Keratinocyte (primary cell): ENCODE measurements around the gene HSPBP1. TPM values are rescaled to one million over a fixed set of nuclear protein-coding genes. Genes with fewer than 3 reads are reported as not detected.

ENCODE experiments used
- DNase-seq: peaks from one replicate; pipeline ENCODE4 v3.0.0-alpha.2; 2011; ENCODE audit warnings: low read depth, missing footprints, low spot score
- FAIRE-seq: peaks from 2 replicates; lab custom pipeline; 2011; peaks lifted over from hg19 to GRCh38; lab: Jason Lieb, UNC
- H2AFZ ChIP-seq: 2 replicates; pipeline ENCODE4 v1.6.0; 2012; ENCODE audit warnings: low read length, control low read depth, inconsistent platforms; ENCODE audit not compliant: control insufficient read depth
- H3K27ac ChIP-seq: 2 replicates; pipeline ENCODE4 v1.5.1; 2011; ENCODE audit warnings: low read length; ENCODE audit not compliant: control insufficient read depth, insufficient read depth
- H3K27me3 ChIP-seq: 3 replicates; pipeline ENCODE4 v1.6.0; 2011; ENCODE audit warnings: low read length; ENCODE audit not compliant: control insufficient read depth, insufficient read depth; ENCODE audit errors: extremely low read depth
- H3K36me3 ChIP-seq, 2 experiments: 2 replicates in 1 of 2; 3 replicates in 1 of 2; pipeline ENCODE4 v1.5.1; 2011; ENCODE audit warnings: low read length in 2 of 2, mild to moderate bottlenecking in 1 of 2; ENCODE audit not compliant: control insufficient read depth in 2 of 2, insufficient read depth in 2 of 2; ENCODE audit errors: extremely low read depth in 1 of 2
- H3K4me1 ChIP-seq: 3 replicates; pipeline ENCODE4 v1.5.1; 2011; ENCODE audit warnings: low read length; ENCODE audit not compliant: control insufficient read depth, insufficient read depth; ENCODE audit errors: extremely low read depth
- H3K4me2 ChIP-seq: 3 replicates; pipeline ENCODE4 v1.6.0; 2011; ENCODE audit warnings: low read depth, low read length; ENCODE audit not compliant: control insufficient read depth, insufficient read depth; ENCODE audit errors: extremely low read depth
- H3K4me3 ChIP-seq, 3 experiments: fragments of 200-600 bp in 1 of 3; sonication (generic) in 1 of 3; 2 replicates in 2 of 3; 3 replicates in 1 of 3; pipeline ENCODE4 v1.5.1; 2011 to 2016; ENCODE audit warnings: low read length in 3 of 3, mild to moderate bottlenecking in 3 of 3, control low read depth in 2 of 3, inconsistent platforms in 1 of 3, low read depth in 1 of 3, mixed read lengths in 1 of 3, mixed run types in 1 of 3, moderate library complexity in 1 of 3; ENCODE audit not compliant: control insufficient read depth in 2 of 3, insufficient read depth in 2 of 3; ENCODE audit errors: extremely low read depth in 1 of 3
- H3K79me2 ChIP-seq: 2 replicates; pipeline ENCODE4 v1.6.0; 2012; ENCODE audit warnings: low read length; ENCODE audit not compliant: control insufficient read depth, insufficient read depth
- H3K9ac ChIP-seq: 3 replicates; pipeline ENCODE4 v1.6.0; 2011; ENCODE audit warnings: low read length; ENCODE audit not compliant: control insufficient read depth, insufficient read depth; ENCODE audit errors: extremely low read depth
- H3K9me1 ChIP-seq: 3 replicates; pipeline ENCODE4 v1.6.0; 2011; ENCODE audit warnings: low read length; ENCODE audit not compliant: control insufficient read depth, insufficient read depth; ENCODE audit errors: extremely low read depth
- H3K9me3 ChIP-seq: 2 replicates; pipeline ENCODE4 v1.5.1; 2012; ENCODE audit warnings: low read depth, low read length; ENCODE audit not compliant: control insufficient read depth
- H4K20me1 ChIP-seq: 3 replicates; pipeline ENCODE4 v1.6.0; 2011; ENCODE audit warnings: low read length; ENCODE audit not compliant: control insufficient read depth, insufficient read depth; ENCODE audit errors: extremely low read depth
- EZH2 ChIP-seq: IDR thresholded peaks from one replicate; pipeline ENCODE4 v1.6.1; 2012; ENCODE audit warnings: inconsistent platforms, mild to moderate bottlenecking, low read length, moderate library complexity
- dilution Hi-C: fragments of 300-500 bp; cut with MboI; formaldehyde crosslinking; loops from one replicate; pipeline ENCODE4 v1.7.0; 2020; ENCODE audit warnings: low sequenced_read_pairs; ENCODE audit not compliant: extremely low pct_ligation_motif_present
- polyA plus RNA-seq, 5 experiments: library from polyadenylated mRNA; depleted of rRNA in 3 of 5; stranded (reverse) in 3 of 5; stranded (forward) in 1 of 5; unstranded in 1 of 5; fragments of >200 nt; gene quantifications; 1 replicate in 1 of 5; 2 replicates in 3 of 5; 3 replicates in 1 of 5; pipeline versions ENCODE4 v1.2.1 to v1.2.3, GENCODE V29; 2011 to 2012; ENCODE audit warnings: missing spikeins in 2 of 5, low read depth in 1 of 5, low replicate concordance in 1 of 5
- TF ChIP-seq, protein P1 (sequence below), 3 experiments: IDR thresholded peaks in 1 of 3; conservative IDR thresholded peaks in 1 of 3; optimal IDR thresholded peaks in 1 of 3; 2 replicates in 2 of 3; 3 replicates in 1 of 3; pipeline versions ENCODE3 to v1.5.1; 2011; ENCODE audit warnings: low read length in 3 of 3, mild to moderate bottlenecking in 3 of 3, moderate library complexity in 2 of 3, control low read depth in 1 of 3, inconsistent platforms in 1 of 3; ENCODE audit not compliant: insufficient read depth in 2 of 3; ENCODE audit errors: extremely low read depth in 1 of 3

The HSPBP1 gene
- polyA plus RNA-seq, 1 donor (not counting 4 experiments of a cell fraction or from before 2014, with no cell fraction given), result 20.2 TPM

DNA sequence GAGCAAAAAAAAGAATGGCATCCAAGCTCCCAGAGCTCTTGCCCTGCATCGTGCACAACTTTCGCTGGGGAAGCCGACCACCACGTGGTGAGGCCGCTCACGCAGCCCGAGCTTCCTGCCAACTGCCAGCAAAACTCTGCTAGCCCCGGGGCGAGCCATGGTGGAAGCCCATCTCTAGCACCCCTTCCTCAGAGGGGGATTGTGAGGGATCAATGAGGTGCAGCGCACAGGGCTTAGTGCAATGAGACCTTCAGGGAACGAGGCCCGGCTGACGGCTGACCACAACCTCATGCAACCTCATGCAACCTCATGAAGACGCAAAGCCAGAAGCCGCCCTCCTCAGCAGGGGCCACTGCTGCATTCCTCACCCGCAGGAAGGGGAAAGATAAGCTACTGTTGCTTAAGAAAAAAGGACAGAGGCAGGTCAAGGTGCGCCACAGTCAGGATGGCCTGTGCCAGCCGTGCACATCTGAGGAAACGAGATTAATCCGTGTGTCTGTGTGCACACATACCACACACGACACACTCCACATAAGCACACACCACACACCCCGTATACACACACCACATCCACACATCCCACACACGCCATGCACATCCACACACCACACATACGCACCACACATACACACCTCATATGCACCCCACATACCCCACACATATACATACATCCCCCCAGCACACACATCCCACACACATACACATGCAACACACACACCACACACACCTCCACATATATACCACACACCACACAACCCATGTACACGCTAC is 9.6 kb downstream of the HSPBP1 start:
- no peak overlapping the region for H3K4me3 ChIP-seq
- H2AFZ ChIP-seq, result no peak overlapping the region
- H3K4me1 ChIP-seq, result no peaks in the 10 kb centered on the region
- dilution Hi-C loops, result no loop called here
- H3K4me2 ChIP-seq, result no peak overlapping the region
- H3K9ac ChIP-seq, result no peak overlapping the region
- no peak for DNase-seq
- peaks cover 3% of the 10 kb centered on the region for H3K79me2 ChIP-seq
- no peak for TF ChIP-seq EZH2
- TF ChIP-seq, protein P1, sequence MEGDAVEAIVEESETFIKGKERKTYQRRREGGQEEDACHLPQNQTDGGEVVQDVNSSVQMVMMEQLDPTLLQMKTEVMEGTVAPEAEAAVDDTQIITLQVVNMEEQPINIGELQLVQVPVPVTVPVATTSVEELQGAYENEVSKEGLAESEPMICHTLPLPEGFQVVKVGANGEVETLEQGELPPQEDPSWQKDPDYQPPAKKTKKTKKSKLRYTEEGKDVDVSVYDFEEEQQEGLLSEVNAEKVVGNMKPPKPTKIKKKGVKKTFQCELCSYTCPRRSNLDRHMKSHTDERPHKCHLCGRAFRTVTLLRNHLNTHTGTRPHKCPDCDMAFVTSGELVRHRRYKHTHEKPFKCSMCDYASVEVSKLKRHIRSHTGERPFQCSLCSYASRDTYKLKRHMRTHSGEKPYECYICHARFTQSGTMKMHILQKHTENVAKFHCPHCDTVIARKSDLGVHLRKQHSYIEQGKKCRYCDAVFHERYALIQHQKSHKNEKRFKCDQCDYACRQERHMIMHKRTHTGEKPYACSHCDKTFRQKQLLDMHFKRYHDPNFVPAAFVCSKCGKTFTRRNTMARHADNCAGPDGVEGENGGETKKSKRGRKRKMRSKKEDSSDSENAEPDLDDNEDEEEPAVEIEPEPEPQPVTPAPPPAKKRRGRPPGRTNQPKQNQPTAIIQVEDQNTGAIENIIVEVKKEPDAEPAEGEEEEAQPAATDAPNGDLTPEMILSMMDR (optimal IDR thresholded peaks at IDR 0.05 in 1 of 3, IDR thresholded peaks at IDR 0.05 in 1 of 3, conservative IDR thresholded peaks at IDR 0.05 in 1 of 3; ENCODE audit: extremely low read depth in 1 of 3, insufficient read depth in 2 of 3, low read length in 3 of 3), result no peak
- no peaks in the 10 kb centered on the region for H3K27me3 ChIP-seq
- peak; percentile 29 for FAIRE-seq
- no peaks in the 10 kb centered on the region for H4K20me1 ChIP-seq
- H3K27ac ChIP-seq, result no peak overlapping the region
- H3K9me3 ChIP-seq, result no peaks in the 10 kb centered on the region
- no peaks in the 10 kb centered on the region for H3K9me1 ChIP-seq
- peaks cover 8 to 15% of the 10 kb centered on the region in 2 experiments for H3K36me3 ChIP-seq

DNA sequence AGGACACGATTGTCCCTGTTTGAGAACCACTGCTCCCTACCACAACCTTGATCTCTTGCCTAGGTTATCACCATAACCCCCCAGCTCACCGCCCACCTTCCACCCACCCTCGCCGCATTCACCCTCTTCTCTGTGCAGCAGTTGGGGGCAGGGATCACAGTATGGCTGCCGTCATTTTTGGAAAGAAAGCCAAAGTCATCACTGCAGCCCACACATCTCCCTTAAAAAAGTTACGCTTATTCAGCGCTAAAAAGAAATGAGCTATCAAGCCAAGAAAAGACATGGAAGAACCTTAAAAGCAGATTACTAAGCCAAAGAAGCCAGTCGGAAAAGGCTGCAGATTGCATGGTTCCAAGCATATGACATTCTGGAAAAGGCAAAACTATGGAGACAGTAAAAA is 10.6 kb downstream of the HSPBP1 start:
- no peaks in the 10 kb centered on the region for H3K9me3 ChIP-seq
- peaks cover 3% of the 10 kb centered on the region for H3K79me2 ChIP-seq
- H3K9ac ChIP-seq, result no peak overlapping the region
- no peak for TF ChIP-seq EZH2
- TF ChIP-seq, protein P1 (optimal IDR thresholded peaks at IDR 0.05 in 1 of 3, IDR thresholded peaks at IDR 0.05 in 1 of 3, conservative IDR thresholded peaks at IDR 0.05 in 1 of 3; ENCODE audit: extremely low read depth in 1 of 3, insufficient read depth in 2 of 3, low read length in 3 of 3), result no peak
- H2AFZ ChIP-seq, result no peak overlapping the region
- peaks cover 8 to 10% of the 10 kb centered on the region in 2 experiments for H3K36me3 ChIP-seq
- H3K4me1 ChIP-seq, result no peaks in the 10 kb centered on the region
- dilution Hi-C loops, result no loop called here
- no peak for FAIRE-seq
- H3K4me3 ChIP-seq, result no peak overlapping the region
- DNase-seq, result no peak
- no peak overlapping the region for H3K27ac ChIP-seq
- H3K9me1 ChIP-seq, result no peaks in the 10 kb centered on the region
- H3K27me3 ChIP-seq, result no peaks in the 10 kb centered on the region
- H4K20me1 ChIP-seq, result no peaks in the 10 kb centered on the region
- no peak overlapping the region for H3K4me2 ChIP-seq
